IMR-90 (cell line): Measurements from ENCODE around the gene ZNF718.

Source experiments
- CTCF ChIP-seq: conservative IDR thresholded peaks from 2 replicates; pipeline ENCODE4 v1.5.1; 2012; ENCODE audit warnings: mild to moderate bottlenecking, low read depth, low read length, improper control_type of control experiment
- FOS ChIP-seq: fragments of 150-350 bp; IDR thresholded peaks from 2 replicates; pipeline ENCODE4 v1.6.1; 2016; ENCODE audit warnings: low read depth, low read length
- RAD21 ChIP-seq: IDR thresholded peaks from 2 replicates; pipeline ENCODE4 v1.6.1; 2012; ENCODE audit warnings: low read length, improper control_type of control experiment
- RFX5 ChIP-seq: IDR thresholded peaks from 2 replicates; pipeline ENCODE4 v1.8.0; 2012; ENCODE audit warnings: low read depth, mild to moderate bottlenecking, low read length, moderate library complexity

- TF ChIP-seq RAD21 (no peak), RFX5 (no peak), CTCF (no peak), FOS (no peak)
Observed at GRCh38 chr4:132483-132882, 8.2 kb downstream of the ZNF718 start.
